ENCODE measurements around the gene ATF5.
"Not testable (repeated sequence)": the region's sequence is repeated elsewhere in the genome, so short reads cannot be mapped to it uniquely, and the experiment has no call there.

Gene ATF5

DNA sequence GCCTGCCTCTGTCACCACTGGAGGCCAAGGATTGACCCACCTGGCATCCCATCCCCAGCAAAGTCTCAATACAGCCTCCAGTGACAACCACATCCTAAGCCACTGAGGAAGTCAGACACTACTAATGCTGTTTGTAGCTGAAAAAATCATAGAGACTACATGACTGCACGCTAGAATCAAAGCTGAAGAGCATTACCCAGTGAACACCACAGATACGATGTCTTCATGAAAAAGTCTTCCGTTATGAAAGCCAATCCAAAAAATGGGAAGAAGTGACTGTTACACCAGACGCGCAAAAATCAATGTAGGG lies 11.4 kb downstream of the ATF5 start:
- no peak for DNase-seq (ENCODE audit: extremely low read depth in 1 of 2, low read depth in 1 of 2)

DNA sequence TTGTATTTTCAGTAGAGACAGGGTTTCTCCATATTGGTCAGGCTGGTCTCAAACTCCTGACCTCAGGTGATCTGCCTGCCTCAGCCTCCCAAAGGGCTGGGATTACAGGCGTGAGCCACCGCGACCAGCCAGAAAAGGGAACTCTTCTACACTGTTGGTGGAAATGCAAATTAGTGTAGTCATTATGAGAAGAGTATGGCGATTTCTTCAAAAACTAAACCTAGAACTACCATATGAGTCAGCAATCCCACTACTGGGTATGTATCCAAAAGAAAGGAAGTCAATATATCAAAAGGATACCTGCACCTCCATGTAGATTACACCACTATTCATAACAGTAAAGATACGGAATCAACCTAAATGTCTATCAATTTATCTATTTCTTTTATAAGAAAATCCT lies 15.6 kb downstream of the ATF5 start:
- not testable (repeated sequence) for DNase-seq (ENCODE audit: extremely low read depth in 1 of 2, low read depth in 1 of 2)

DNA sequence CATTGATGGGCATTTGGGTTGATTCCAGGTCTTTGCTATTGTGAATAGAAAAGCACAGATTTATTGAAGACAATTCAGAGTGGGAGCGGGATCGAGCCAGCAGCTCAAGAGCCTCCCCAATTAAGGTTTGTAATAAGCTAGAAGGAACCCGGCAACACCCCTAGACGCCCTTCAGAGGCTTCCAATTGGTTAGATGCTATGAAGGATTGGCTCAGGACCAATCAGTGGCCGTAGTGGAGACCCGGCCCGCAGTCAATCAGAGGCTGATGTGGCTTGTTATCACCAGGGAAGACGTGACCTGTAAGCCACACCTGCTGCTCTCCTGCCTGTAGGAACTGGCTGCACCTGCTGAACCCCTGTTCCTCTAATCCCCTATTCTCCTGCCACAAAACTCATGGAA lies 17.4 kb downstream of the ATF5 start:
- no peak for DNase-seq (ENCODE audit: extremely low read depth in 1 of 2, low read depth in 1 of 2)

DNA sequence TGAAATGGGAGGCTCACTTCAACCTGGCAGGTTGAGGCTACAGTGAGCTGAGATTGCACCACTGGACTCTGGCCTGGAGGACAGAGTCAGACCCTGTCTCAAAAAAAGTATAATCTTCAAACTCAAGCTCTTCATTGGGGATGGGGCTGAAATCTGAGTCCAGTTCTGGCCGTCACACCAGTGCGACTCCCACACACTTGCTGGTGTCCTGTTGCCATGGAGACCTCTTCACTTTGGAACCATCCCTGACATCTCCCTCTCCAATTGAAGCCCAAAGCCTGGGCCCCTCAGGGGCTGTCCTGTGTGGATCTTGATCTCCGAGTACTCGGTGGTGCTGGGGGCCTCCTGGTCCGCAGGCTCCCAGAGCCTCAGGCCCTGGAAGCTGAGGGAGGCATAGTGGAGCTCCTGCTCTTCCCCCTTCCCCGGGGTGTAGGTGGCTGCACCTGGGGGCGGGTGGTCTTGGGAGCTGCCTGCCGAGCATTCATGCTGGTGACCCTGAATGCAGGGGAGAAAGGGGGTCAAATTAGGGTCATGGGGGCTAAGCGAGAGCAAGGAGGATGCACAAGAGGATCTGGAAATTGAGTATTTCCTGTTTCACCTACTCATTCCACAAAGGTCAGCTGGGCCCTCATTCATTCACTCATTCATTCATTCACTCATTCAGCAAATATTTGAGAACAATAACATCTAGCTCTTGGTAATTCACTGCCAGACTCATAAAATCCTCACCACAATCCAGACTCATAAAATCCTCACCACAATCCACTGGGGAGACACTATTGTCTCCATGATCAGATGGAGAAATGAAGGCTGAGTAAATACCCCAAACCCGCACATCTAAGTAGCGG lies 21.0 kb downstream of the ATF5 start:
- DNase-seq (ENCODE audit: extremely low read depth in 1 of 2, low read depth in 1 of 2) = no peak

DNA sequence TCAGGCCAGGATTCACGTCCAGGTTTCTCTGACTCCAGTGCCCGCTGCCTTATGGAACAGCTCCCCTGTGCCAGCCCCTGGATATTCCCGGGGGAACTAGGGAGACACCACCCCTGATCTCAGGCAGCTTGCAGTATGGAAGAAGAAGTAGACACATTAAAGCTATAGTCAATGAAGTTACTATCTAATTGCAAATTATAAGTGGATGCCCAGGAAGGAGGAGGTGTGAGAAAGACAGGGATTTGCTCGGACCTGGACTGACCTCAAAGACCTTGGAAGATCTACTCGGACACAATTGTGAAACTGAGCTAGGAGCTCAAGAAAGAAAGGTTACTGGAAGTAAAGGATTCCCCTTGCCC lies 21.6 kb downstream of the ATF5 start:
- DNase-seq (ENCODE audit: extremely low read depth in 1 of 2, low read depth in 1 of 2) = no peak

DNA sequence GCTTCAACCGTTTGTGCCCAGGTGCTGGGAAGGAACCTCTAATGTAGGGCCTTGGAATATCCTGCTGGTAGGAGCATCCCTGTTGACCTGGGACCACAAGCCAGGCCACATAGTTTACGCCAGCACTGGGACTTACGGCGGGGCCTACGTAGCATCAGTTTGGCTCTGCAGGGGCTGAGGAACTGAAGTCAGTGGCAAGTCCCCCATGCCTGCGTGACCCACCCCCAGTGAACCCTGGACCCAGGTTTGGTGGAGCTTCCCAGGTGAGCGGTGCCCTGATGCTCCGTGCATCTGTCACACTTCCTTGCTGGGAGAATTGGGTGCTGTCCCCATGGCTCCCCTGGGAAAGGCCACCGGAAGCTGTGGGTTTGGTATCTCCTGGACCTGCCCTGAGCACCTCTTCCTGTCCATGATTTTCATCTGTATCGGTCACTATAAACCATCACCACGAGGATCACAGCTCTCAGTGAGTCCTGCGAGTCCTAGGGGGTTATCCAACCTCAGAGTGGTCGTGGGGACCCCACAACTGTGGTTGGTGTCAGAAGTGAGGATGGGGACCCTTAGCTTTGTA lies 22.0 kb downstream of the ATF5 start:
- DNase-seq (ENCODE audit: extremely low read depth in 1 of 2, low read depth in 1 of 2) = no peak

DNA sequence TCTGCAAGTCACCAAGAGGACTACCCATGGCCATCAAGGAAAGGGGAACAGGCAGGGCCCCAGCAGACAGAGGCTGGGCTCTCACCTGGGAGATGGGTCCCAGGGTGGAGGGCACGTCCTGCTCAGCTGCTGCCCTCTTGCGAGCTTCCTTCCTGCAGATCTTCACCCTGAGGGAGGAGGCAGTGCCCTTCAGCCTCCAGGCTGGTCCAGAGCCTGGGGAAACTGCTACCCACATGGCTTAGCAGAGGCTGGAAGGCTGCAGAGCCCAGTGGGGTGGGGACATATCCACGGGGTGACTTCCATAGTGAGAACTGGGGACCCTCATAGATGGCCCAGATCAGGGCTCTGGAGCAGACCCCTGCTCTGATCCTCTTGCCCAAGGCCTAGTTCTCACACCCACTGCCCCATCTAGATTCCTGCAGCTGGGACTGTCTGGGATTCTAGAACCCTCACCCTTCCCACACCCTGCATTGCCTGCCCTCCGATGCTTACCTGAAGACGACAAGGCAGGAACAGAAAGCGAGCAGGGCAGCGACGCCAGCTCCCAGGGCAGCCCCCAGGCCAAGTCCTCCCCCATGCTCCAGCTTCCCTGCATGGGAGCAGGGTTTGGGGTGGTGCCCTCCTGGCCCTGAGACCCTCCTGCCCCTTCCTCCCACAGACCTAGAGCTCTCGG lies 22.9 kb downstream of the ATF5 start:
- no peak for DNase-seq (ENCODE audit: extremely low read depth in 1 of 2, low read depth in 1 of 2)

DNA sequence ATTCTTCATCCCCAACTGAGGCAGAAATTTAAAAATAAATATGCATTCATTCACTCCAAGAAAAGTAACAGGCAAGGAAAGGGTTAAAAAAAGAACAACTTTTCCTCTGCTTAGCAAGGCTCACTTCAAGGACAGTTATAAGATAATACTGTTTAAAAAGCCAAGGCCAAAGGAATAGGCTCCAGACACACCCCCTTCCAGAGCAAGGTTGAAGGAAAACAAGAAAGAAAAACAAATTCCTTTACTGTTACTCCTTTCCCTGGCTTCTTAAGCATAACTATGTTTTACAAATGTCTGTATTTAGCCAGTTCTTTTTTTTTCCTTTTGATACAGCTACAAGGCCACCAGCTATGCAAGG lies 23.5 kb downstream of the ATF5 start:
- DNase-seq (ENCODE audit: extremely low read depth in 1 of 2, low read depth in 1 of 2) = no peak

DNA sequence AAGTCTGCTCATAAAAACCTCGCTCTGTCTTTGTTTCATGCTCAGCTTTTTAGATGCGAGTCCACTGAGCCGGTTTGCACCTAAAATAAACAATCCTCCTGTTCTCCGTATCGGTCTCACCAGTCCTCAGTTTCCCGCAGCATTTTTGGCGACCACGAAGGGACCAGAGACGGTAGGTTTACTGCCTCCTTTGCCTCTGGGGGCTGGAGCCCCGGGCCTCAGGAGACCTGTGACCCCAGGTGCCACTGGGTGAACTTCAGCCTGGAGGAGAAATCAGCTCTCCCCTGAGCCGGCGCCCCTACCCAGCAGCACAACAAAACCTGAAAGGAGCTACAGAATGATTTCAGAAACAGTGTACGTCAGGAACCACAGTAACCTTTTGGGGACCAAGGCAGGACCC lies 23.9 kb downstream of the ATF5 start:
- DNase-seq (ENCODE audit: extremely low read depth in 1 of 2, low read depth in 1 of 2) = no peak

DNA sequence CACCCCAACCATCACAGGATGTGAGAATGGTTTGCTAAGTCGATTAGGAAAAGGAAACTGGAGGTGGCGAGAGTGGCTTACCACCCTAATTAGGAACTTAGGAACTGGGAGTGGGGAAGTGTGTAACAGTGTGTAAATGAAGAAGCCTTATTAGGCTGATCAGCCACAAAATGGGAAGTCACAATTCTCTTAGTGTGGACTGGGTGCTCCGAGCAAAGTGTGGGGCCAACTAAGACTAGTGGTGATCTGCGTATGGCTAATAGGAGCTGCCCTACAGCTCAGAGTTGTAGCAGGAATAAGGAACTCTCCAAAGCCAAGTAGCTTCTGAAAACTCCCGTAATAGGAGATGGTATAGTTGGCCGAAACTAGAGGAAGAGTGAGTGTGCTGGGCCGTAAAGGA lies 24.4 kb downstream of the ATF5 start:
- no peak for DNase-seq (ENCODE audit: extremely low read depth in 1 of 2, low read depth in 1 of 2)

DNA sequence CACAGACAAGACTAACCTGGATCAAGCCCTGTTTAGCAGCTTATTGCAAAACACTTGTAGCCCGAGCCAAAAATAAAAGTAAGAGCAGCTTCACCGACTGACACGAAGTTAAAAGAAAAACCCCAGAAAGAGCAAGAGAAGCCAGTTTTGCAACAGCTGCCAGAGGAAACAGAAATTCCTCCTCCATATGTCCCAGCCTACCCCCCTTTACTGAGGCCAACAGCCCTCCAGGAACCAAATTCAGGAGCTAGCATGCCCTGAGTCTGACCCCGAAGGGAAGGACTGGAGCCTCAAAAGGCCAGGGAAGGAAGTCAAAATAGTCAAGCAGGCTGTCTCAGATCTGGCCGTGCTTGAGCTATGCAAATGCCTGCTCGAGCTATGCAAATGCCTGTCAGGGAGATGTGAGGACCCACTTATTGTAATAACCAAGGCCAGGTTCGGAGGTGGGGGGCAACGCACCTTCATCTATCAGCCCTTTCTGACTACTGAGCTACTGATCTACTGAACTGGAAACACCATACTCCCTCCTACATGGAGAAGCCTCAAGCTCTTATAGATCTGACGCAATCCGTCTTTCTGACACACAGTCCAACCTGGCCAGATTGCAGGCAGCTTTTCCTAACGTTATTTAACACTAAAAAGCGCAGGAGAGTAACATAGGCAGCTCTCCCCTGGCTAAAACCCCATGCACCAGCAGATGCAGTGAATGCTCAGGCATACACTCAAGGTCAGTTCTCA lies 25.3 kb downstream of the ATF5 start:
- no peak for DNase-seq (ENCODE audit: extremely low read depth in 1 of 2, low read depth in 1 of 2)

DNA sequence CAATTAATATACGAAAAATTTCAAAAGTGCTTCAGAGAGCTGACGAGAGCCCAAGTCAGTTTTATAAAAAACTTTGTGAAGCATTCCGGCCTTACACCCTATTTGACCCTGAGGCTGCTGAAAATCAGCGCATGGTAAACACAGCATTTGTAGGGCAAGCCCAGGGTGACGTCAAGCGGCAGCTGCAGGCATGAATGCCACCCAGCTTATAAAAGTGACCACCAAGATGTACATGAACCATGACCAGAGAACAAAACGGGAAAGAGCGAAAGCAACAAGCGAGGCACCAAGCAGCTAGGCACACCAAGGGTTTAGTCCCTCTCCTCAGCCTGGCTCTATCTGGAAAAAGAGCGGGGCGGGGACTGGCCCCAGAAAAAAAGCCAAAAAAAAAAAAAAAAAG lies 25.9 kb downstream of the ATF5 start:
- DNase-seq (ENCODE audit: extremely low read depth in 1 of 2, low read depth in 1 of 2) = no peak

DNA sequence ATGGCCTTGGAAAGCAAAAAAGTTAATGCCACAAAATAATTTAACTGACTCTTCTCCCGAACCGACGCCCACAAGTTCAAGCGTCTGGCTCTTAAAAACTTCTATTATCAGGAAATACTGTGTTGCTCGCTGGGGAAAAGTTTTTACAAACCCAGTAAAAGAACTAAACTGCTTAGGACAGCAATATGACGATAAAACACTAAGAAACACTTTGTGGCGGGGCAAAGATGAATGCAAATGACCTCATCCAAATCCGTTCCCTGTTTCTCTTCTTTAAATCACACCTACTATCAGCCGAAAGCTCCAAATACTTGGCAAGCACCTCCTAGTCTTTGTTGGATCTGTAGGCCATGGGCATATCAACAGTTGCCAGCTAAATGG lies 27.1 kb downstream of the ATF5 start:
- no peak for DNase-seq (ENCODE audit: extremely low read depth in 1 of 2, low read depth in 1 of 2)

DNA sequence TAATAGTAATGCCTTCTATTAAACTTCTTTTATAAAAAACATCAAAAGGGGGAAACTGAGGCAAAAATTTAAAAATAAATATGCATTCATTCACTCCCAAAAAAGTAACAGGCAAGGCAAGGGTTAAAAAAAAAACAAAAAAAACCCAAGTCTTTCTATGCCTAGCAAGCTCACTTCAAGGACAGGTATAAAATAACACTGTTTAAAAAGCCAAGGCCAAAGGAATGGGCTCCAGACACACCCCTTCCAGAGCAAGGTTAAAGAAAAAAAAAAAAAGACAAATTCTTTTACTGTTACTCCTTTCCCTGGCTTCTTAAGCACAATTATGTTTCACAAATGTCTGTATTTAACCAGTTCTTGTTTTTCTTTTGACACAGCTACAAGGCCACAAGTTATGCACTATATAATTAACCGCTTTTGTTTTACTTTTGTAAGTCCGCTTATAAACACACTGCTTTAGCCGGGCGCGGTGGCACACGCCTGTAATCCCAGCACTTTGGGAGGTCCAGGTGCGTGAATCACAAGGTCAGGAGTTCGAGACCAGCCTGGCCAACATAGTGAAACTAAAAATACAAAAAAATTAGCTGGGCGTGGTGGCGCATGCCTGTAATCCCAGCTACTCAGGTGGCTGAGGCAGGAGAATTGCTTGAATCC lies 28.4 kb downstream of the ATF5 start:
- no peak for DNase-seq (ENCODE audit: extremely low read depth in 1 of 2, low read depth in 1 of 2)

DNA sequence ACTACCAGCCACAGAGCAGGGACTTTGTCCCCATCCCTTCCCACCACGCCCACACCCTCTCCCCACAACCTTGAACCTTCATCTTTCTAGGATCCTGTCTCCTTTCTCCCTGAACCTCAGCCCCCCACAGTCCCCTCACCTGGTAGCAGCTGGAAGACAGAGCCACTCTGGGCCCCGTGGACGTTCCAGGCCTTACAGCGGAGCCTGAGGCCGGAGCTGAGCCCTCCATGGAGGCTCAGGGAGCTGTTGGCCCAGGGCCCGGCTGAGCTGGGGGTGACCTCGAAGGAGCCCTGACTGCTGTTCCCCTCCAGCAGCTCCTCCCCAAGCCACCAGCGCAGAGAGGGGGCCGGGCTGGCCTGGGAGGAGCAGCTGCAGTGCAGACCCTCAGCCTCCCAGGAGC lies 29.1 kb downstream of the ATF5 start:
- DNase-seq (ENCODE audit: extremely low read depth in 1 of 2, low read depth in 1 of 2) = not testable (repeated sequence)

DNA sequence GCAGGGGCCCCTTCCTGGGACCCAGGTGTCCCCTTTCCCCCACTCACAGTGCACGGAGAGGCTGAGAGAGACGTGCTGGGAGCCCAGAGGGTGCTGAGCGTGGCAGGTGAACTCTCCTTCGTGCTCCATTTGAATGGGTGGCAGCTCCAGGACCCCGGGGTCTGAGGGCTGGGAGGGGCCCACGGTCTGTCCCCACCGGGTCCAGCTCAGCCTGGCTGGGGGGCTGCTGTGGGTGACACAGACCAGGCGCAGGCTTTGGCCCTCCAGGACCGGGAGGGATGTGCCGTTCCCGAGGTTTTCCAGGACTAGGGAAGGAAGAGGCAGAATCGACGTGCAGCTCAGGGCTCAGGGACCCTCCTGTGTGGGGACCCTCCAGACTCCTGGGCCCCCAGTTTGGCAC lies 29.6 kb downstream of the ATF5 start:
- not testable (repeated sequence) for DNase-seq (ENCODE audit: extremely low read depth in 1 of 2, low read depth in 1 of 2)

DNA sequence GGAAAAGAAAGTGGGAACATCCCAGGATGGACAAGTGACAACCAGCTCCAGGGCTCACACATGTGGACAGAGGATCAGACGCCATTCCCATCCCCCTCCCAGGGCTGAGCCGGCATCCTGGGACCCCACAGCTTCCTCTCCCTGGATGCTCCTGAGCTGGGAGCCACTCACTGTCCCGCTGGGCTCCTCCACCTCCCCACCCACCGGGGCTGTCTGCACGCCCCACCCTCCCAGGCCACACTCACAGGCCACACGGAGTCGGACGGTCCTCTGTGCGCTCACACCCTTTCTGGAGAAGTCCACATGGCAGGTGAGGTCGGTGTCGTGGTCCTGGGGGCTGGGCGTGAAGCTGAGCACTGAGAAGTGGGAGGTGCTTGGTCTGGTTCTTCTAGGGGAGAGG lies 30.9 kb downstream of the ATF5 start:
- not testable (repeated sequence) for DNase-seq (ENCODE audit: extremely low read depth in 1 of 2, low read depth in 1 of 2)

DNA sequence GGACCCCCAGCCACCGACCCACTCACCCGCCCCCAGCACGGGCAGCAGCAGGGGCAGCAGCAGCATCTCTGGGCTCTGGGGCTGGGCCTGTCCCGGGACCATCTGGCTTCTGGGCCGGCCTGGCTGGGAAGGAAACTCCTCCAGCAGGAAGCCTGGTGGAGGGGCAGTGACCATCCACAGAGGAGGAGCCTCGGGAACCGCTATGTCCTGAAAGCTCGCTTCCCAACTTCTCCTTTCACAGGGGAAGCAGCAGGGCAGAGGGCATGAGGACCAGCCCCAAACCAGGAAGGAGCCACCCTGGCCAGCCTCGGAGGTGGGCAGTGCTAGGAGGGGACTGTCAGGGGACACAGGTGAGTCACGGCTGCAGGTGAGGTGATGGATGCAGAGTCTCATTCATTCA lies 32.0 kb downstream of the ATF5 start, which contains the start of gene SIGLEC11:
Gene SIGLEC11 (minus strand): TSS at position 193 of the 400 bp plus-strand sequence. CDS start 91 bp downstream, at position 102.
- DNase-seq (ENCODE audit: extremely low read depth in 1 of 2, low read depth in 1 of 2) = not testable (repeated sequence)

DNA sequence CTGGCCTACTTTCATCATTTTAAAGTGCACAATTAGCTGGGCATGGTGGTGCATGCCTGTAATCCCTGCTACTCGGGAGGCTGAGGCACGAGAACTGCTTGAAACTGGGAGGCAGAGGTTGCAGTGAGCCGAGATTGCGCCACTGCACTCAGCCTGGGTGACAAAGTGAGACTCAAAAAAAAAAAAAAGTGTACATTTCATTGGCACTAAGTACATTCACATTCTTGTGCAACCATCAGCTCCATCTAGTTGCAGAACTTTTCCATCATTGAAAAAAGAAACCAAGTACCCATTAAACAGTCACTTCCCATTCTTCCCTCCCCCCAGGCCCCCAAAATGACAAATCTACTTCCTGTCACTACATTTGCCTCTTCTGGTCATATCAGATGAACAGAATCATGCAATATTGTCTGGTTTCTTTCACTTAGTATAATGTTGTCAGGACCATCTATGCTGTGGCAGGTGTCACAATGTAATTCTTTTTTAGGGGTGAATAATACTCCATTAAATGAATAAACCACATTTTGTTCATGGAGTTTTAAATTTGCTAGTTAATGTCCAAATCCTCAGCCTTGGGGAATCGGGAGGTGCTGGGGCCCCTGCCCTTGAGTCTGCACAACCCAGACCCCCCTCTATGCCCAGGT lies 39.4 kb downstream of the ATF5 start:
- no peak for DNase-seq (ENCODE audit: extremely low read depth in 1 of 2, low read depth in 1 of 2)

DNA sequence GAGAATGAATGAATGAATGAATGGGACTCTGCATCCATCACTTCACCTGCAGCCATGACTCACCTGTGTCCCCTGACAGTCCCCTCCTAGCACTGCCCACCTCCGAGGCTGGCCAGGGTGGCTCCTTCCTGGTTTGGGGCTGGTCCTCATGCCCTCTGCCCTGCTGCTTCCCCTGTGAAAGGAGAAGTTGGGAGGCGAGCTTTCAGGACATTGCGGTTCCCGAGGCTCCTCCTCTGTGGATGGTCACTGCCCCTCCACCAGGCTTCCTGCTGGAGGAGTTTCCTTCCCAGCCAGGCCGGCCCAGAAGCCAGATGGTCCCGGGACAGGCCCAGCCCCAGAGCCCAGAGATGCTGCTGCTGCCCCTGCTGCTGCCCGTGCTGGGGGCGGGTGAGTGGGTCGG lies 40.4 kb downstream of the ATF5 start:
- not testable (repeated sequence) for DNase-seq (ENCODE audit: extremely low read depth in 1 of 2, low read depth in 1 of 2)

DNA sequence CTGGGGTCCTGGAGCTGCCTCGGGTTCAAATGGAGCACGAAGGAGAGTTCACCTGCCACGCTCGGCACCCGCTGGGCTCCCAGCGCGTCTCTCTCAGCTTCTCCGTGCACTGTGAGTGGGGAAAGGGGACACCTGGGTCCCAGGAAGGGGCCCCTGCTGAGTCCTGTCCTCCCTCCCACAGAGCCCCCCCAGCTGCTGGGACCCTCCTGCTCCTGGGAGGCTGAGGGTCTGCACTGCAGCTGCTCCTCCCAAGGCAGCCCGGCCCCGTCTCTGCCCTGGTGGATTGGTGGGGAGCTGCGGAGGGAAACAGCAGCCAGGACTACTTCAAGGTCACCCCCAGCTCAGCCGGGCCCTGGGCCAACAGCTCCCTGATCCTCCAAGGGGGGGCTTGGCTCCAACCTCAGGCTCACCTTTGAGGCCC lies 43.0 kb downstream of the ATF5 start:
- no peak for DNase-seq (ENCODE audit: extremely low read depth in 1 of 2, low read depth in 1 of 2)
